Coronary artery (tissue), 2 donors: ENCODE results near the gene BCL2.

ENCODE experiments used
- DNase-seq: peaks from one replicate; pipeline ENCODE4 v3.0.0-alpha.2; 2017; ENCODE audit warnings: low spot score
- H3K27ac ChIP-seq, 2 donors: fragments of 200-600 bp; sonication (generic); one replicate each; pipeline ENCODE4 v1.5.1; 2016 to 2019
- H3K4me3 ChIP-seq: fragments of 200-600 bp; sonication (generic); 2 replicates; pipeline ENCODE4 v1.5.1; 2016; ENCODE audit warnings: mild to moderate bottlenecking, moderate library complexity
- CTCF ChIP-seq: fragments of 200-600 bp; sonication (generic); IDR thresholded peaks from one replicate; pipeline ENCODE4 v1.5.1; 2019; ENCODE audit warnings: antibody characterized with exemption

Gene BCL2

GRCh38 chr18:63291278-63291677 is 28.3 kb downstream of the BCL2 start:
- no peak overlapping the region for H3K4me3 ChIP-seq

GRCh38 chr18:63290821-63291200 is 28.8 kb downstream of the BCL2 start:
- DNase-seq, result no peak
- Histone ChIP-seq H3K27ac (peak overlapping the region in 1 of 2 donors; percentile 18), H3K4me3 (no peak overlapping the region)
- no peak for TF ChIP-seq CTCF

More at GRCh38 chr18:63291278-63291677, 28.3 kb downstream of the BCL2 start:
- TF ChIP-seq CTCF, result no peak
- no peak for DNase-seq
- H3K27ac ChIP-seq, result peak overlapping the region in 1 of 2 donors; percentile 20

GRCh38 chr18:63290166-63290820 is 29.3 kb downstream of the BCL2 start:
- no peak for DNase-seq
- Histone ChIP-seq H3K27ac (peak overlapping the region in 1 of 2 donors; percentile 18), H3K4me3 (peak overlapping the region; percentile 6)
- no peak for TF ChIP-seq CTCF

- TF ChIP-seq CTCF, result no peak
- peak overlapping the region in 1 of 2 donors; percentile 58 for H3K27ac ChIP-seq
Measured at GRCh38 chr18:63288311-63288710, 31.3 kb downstream of the BCL2 start.

GRCh38 chr18:63287691-63288220 is 31.8 kb downstream of the BCL2 start:
- DNase-seq, result no peak
- TF ChIP-seq CTCF, result no peak
- Histone ChIP-seq H3K27ac (peak overlapping the region in 1 of 2 donors; percentile 58), H3K4me3 (peak overlapping the region; percentile 26)

More at GRCh38 chr18:63288311-63288710, 31.3 kb downstream of the BCL2 start:
- H3K4me3 ChIP-seq, result peak overlapping the region; percentile 26
- DNase-seq, result no peak

GRCh38 chr18:63286926-63287325 is 32.6 kb downstream of the BCL2 start:
- Histone ChIP-seq H3K27ac (peak overlapping the region in 1 of 2 donors; percentile 57), H3K4me3 (no peak overlapping the region)
- no peak for DNase-seq
- no peak for TF ChIP-seq CTCF
